ENCODE results near the gene TMEM184A. TPM values are rescaled to one million over a fixed set of nuclear protein-coding genes. Genes with fewer than 3 reads are reported as not detected.

The TMEM184A gene
- total RNA-seq, 1 donor from 2014 or later = 129 TPM

DNA sequence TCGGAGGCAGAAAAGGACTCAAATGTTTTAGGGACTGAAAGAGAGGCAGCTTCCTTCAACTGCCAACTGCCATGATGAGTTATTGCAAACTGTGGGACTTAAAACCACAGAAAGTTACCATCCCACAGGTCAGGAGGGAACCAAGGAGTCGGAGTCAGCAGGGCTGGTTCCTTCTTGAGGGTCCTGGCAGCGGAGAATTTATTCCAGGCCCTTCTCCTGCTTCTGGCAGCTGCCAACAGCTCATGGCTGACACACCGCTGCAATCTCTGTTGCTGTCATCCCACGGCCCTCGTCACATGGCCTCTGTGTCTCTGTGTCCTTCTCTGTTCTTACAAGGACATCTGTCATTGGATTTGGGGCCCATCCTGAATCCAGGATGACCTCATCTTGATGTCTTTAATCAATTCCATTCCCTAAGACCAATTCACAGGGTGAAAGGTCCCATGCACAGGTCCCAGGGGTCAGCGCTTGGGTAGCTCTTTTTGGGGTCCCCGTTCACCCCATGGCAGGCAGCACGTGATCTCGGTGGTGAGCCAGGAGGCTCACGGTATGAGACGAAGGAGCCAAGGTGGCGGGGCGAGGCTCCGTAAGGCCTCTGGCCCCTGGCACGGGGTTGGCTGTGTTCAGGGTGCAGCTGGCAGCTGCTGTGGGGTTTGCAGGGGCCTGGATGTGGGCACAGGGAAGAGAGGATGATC lies 41.2 kb upstream of the TMEM184A start:
- no peak overlapping the region for H3K27ac ChIP-seq
- no peak overlapping the region for H3K4me3 ChIP-seq
- no peaks in the 10 kb centered on the region for H3K36me3 ChIP-seq
- no peaks in the 10 kb centered on the region for H3K4me1 ChIP-seq
- TF ChIP-seq POLR2AphosphoS5 (IDR thresholded peaks at IDR 0.05; ENCODE audit: insufficient read depth in 1 of 2, low read depth in 1 of 2) (no peak), POLR2A (IDR thresholded peaks at IDR 0.05) (no peak)
- TF ChIP-seq, protein P1, sequence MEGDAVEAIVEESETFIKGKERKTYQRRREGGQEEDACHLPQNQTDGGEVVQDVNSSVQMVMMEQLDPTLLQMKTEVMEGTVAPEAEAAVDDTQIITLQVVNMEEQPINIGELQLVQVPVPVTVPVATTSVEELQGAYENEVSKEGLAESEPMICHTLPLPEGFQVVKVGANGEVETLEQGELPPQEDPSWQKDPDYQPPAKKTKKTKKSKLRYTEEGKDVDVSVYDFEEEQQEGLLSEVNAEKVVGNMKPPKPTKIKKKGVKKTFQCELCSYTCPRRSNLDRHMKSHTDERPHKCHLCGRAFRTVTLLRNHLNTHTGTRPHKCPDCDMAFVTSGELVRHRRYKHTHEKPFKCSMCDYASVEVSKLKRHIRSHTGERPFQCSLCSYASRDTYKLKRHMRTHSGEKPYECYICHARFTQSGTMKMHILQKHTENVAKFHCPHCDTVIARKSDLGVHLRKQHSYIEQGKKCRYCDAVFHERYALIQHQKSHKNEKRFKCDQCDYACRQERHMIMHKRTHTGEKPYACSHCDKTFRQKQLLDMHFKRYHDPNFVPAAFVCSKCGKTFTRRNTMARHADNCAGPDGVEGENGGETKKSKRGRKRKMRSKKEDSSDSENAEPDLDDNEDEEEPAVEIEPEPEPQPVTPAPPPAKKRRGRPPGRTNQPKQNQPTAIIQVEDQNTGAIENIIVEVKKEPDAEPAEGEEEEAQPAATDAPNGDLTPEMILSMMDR (IDR thresholded peaks at IDR 0.05) = no peak
- no peaks in the 10 kb centered on the region for H3K9me3 ChIP-seq
- no peaks in the 10 kb centered on the region for H3K27me3 ChIP-seq
- intact Hi-C loops (cut with DNase I) = no loop called here
- no peak for DNase-seq (ENCODE audit: extremely low spot score in 2 of 2)

DNA sequence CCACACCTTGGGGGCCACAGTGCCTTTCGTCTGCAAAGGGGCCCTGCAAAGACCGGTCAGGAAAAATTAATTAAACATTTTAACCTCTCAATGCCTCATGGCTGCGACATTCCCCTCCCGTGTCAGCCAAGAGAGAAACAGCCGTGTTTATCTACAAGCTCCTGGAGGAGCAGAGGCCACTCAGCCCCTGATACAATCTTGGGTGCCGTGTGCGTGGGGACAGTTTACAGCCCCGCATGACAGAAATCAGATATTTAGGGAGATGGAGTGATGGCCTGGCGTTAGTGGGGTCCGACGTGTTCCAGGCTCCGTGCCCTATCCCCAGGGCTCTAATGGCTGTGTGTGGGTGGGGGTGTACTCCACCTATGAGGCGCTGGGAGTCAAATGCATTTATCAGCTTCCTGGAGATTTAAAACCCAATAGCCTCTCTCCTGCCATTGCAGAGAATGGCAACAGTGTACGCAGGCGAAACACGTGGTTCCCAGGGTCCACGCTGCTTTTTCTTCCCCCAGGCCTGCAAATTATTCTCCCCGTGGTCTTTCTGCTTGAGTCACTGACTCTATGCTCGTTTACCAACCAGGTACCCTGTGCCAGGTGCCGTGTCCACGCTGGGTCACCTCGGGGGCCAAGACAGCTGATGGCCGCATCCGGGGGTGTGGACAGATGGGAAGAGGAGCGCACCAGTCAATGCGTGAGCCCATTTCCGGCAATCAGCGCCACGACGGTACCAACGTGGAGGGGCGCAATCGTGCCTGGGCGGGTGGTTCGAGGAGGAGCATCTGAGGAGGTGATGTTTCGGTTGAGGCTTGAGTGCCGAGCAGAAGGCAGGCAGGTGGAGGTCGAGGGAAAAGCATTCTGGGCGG lies 40.4 kb upstream of the TMEM184A start:
- Histone ChIP-seq H3K4me3 (no peak overlapping the region), H3K27ac (no peak overlapping the region), H3K4me1 (no peaks in the 10 kb centered on the region), H3K36me3 (no peaks in the 10 kb centered on the region), H3K27me3 (no peaks in the 10 kb centered on the region), H3K9me3 (no peaks in the 10 kb centered on the region)
- intact Hi-C loops (cut with DNase I) = no loop called here
- no peak for DNase-seq (ENCODE audit: extremely low spot score in 2 of 2)
- TF ChIP-seq POLR2AphosphoS5 (IDR thresholded peaks at IDR 0.05; ENCODE audit: insufficient read depth in 1 of 2, low read depth in 1 of 2) = no peak
- no peak for TF ChIP-seq POLR2A (IDR thresholded peaks at IDR 0.05)
- TF ChIP-seq, protein P1 (IDR thresholded peaks at IDR 0.05) = no peak

DNA sequence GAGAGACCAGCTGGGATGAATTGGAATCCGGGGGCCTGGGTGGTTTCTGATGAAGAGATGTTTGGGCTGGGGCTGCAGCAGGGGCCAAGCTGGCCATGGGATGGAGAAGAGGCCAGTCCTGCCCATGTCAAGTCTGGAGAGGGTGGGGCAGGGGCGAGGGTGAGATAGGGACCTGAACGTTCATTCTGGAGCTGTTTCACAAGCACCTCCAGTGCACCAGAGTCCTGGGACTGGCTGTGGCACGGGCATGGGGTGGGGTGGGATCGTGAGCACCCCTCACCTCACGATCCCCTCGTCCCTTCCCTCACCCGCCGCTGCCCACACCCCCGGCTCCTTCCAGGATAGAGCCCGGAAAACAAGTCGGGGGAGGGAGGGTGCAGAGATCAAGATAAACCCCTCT lies 39.6 kb upstream of the TMEM184A start:
- TF ChIP-seq POLR2AphosphoS5 (IDR thresholded peaks at IDR 0.05; ENCODE audit: insufficient read depth in 1 of 2, low read depth in 1 of 2) (no peak), POLR2A (IDR thresholded peaks at IDR 0.05) (no peak)
- TF ChIP-seq, protein P1 (IDR thresholded peaks at IDR 0.05) = no peak
- no peaks in the 10 kb centered on the region for H3K27me3 ChIP-seq
- no peak overlapping the region for H3K27ac ChIP-seq

DNA sequence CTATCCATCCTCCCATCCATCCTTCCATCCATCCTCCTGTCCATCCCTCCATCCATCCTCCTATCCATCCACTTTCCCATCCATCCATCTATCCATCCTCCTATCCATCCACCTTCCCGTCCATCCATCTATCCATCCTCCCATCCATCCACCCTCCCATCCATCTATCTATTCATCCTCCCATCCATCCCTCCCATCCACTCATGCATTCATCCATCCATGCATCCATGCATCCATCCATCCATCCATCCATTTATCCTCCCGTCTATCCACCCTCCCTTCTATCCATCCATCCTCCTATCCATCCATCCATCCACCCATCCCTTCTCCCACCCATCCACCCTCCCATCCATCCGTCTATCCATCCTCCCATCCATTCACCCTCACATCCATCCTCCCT lies 39.0 kb upstream of the TMEM184A start:
- no peak overlapping the region for H3K27ac ChIP-seq
- no peak for DNase-seq (ENCODE audit: extremely low spot score in 2 of 2)
- intact Hi-C loops (cut with DNase I) = no loop called here
- H3K4me1 ChIP-seq = no peaks in the 10 kb centered on the region
- no peaks in the 10 kb centered on the region for H3K9me3 ChIP-seq
- no peaks in the 10 kb centered on the region for H3K27me3 ChIP-seq
- TF ChIP-seq POLR2AphosphoS5 (IDR thresholded peaks at IDR 0.05; ENCODE audit: insufficient read depth in 1 of 2, low read depth in 1 of 2) (no peak), POLR2A (IDR thresholded peaks at IDR 0.05) (no peak)
- TF ChIP-seq, protein P1 (IDR thresholded peaks at IDR 0.05) = no peak
- no peaks in the 10 kb centered on the region for H3K36me3 ChIP-seq
- H3K4me3 ChIP-seq = no peak overlapping the region

More for the DNA sequence above, 39.6 kb upstream of the TMEM184A start:
- Histone ChIP-seq H3K4me3 (no peak overlapping the region), H3K4me1 (no peaks in the 10 kb centered on the region), H3K9me3 (no peaks in the 10 kb centered on the region), H3K36me3 (no peaks in the 10 kb centered on the region)
- no peak for DNase-seq (ENCODE audit: extremely low spot score in 2 of 2)
- intact Hi-C loops (cut with DNase I) = no loop called here
